ENCODE results near the gene RIPPLY1.

The RIPPLY1 gene

GRCh38 chrX:106903291-106903824 lies at the start of gene RIPPLY1:
Gene RIPPLY1, minus strand, starts transcription at chrX:106903341. Its CDS starts 54 bp downstream, at chrX:106903287.
- DNase-seq: no peak

- DNase-seq: no peak
Measured at GRCh38 chrX:106952538-106952937, 49.4 kb upstream of the RIPPLY1 start.

- DNase-seq: no peak
Measured at GRCh38 chrX:106952089-106952488, 48.9 kb upstream of the RIPPLY1 start.

- DNase-seq: no peak
Measured at GRCh38 chrX:106951230-106951629, 48.1 kb upstream of the RIPPLY1 start.

GRCh38 chrX:106950381-106950780 lies 47.2 kb upstream of the RIPPLY1 start:
- DNase-seq: no peak

GRCh38 chrX:106949366-106949765 lies 46.2 kb upstream of the RIPPLY1 start:
- DNase-seq: no peak

GRCh38 chrX:106948641-106949040 lies 45.5 kb upstream of the RIPPLY1 start:
- no peak for DNase-seq

- DNase-seq: no peak
Measured at GRCh38 chrX:106946464-106946863, 43.3 kb upstream of the RIPPLY1 start.

GRCh38 chrX:106940068-106940467 lies 36.9 kb upstream of the RIPPLY1 start:
- no peak for DNase-seq

- DNase-seq: no peak
Measured at GRCh38 chrX:106939566-106939965, 36.4 kb upstream of the RIPPLY1 start.

GRCh38 chrX:106936246-106936645 lies 33.1 kb upstream of the RIPPLY1 start:
- DNase-seq: no peak

GRCh38 chrX:106935175-106935574 lies 32.0 kb upstream of the RIPPLY1 start:
- no peak for DNase-seq

- DNase-seq: no peak
Measured at GRCh38 chrX:106933538-106933961, 30.4 kb upstream of the RIPPLY1 start.

GRCh38 chrX:106932960-106933537 lies 29.9 kb upstream of the RIPPLY1 start:
- no peak for DNase-seq

GRCh38 chrX:106932492-106932923 lies 29.4 kb upstream of the RIPPLY1 start:
- no peak for DNase-seq

- DNase-seq: no peak
Measured at GRCh38 chrX:106931831-106932491, 28.8 kb upstream of the RIPPLY1 start.

- DNase-seq: no peak
Measured at GRCh38 chrX:106928227-106928626, 25.1 kb upstream of the RIPPLY1 start.

GRCh38 chrX:106927700-106928099 lies 24.6 kb upstream of the RIPPLY1 start:
- no peak for DNase-seq

GRCh38 chrX:106927023-106927422 lies 23.9 kb upstream of the RIPPLY1 start:
- no peak for DNase-seq

GRCh38 chrX:106921637-106922036 lies 18.5 kb upstream of the RIPPLY1 start:
- no peak for DNase-seq

- DNase-seq: no peak
Measured at GRCh38 chrX:106919932-106920452, 16.9 kb upstream of the RIPPLY1 start, which contains the start of gene CLDN2. Gene CLDN2, plus strand, starts transcription at chrX:106920402. Its CDS starts 7,827 bp downstream, at chrX:106928229.

- no peak for DNase-seq
Measured at GRCh38 chrX:106917830-106918500, 14.8 kb upstream of the RIPPLY1 start.

GRCh38 chrX:106912864-106913263 lies 9.7 kb upstream of the RIPPLY1 start:
- DNase-seq: no peak

- no peak for DNase-seq
Measured at GRCh38 chrX:106906361-106906760, 3.2 kb upstream of the RIPPLY1 start.

Data from activated naive CD4-positive, alpha-beta T cell (primary cell).